ENCODE measurements around the gene CD300LF. TPM values are rescaled to one million over a fixed set of nuclear protein-coding genes. Genes with fewer than 3 reads are reported as not detected.

Gene CD300LF
- total RNA-seq, 6 experiments from 2014 or later: 0.44 to 2.6 (median 0.74) TPM; not detected in 1

- TF ChIP-seq CTCF (IDR thresholded peaks at IDR 0.05) (no peak), POLR2A (IDR thresholded peaks at IDR 0.05) (no peak)
- H3K9me3 ChIP-seq: no peaks in the 10 kb centered on the region
- H3K27ac ChIP-seq: no peak overlapping the region
- ATAC-seq (no peak), DNase-seq (no peak)
- H3K4me1 ChIP-seq: peaks cover 0 to 25% (median 10%) of the 10 kb centered on the region in 4 donors
- H3K4me3 ChIP-seq: no peak overlapping the region
- no peaks in the 10 kb centered on the region for H3K36me3 ChIP-seq
- intact Hi-C loops (cut with DNase I): loop anchor here in 1 of 2 donors (5.0 to 10.0 kb wide), 2 partner anchors 47 to 125 kb away; no protein-coding TSS in a partner anchor
- H3K27me3 ChIP-seq: no peaks in the 10 kb centered on the region
- WGBS (ENCODE audit: insufficient coverage, low coverage, low lambda C conversion rate, missing lambda C conversion rate): 72% methylated on average over 4 of the region's 6 CpGs
These were observed 27.4 kb upstream of the CD300LF start for GRCh38 chr17:74740173-74740572.

- WGBS (ENCODE audit: insufficient coverage, low coverage, low lambda C conversion rate, missing lambda C conversion rate): 67% methylated on average over 10 of the region's 12 CpGs
- no peak overlapping the region for H3K4me3 ChIP-seq
- H3K27me3 ChIP-seq: no peaks in the 10 kb centered on the region
- intact Hi-C loops (cut with DNase I): no loop called here
- no peak overlapping the region for H3K27ac ChIP-seq
- DNase-seq (no peak), ATAC-seq (no peak)
- H3K4me1 ChIP-seq: peaks cover 0 to 20% (median 7%) of the 10 kb centered on the region in 4 donors
- no peaks in the 10 kb centered on the region for H3K36me3 ChIP-seq
- H3K9me3 ChIP-seq: no peaks in the 10 kb centered on the region
- TF ChIP-seq CTCF (IDR thresholded peaks at IDR 0.05): no peak
- TF ChIP-seq POLR2A (IDR thresholded peaks at IDR 0.05): no peak
These were observed 26.6 kb upstream of the CD300LF start for GRCh38 chr17:74739227-74739831.

DNA sequence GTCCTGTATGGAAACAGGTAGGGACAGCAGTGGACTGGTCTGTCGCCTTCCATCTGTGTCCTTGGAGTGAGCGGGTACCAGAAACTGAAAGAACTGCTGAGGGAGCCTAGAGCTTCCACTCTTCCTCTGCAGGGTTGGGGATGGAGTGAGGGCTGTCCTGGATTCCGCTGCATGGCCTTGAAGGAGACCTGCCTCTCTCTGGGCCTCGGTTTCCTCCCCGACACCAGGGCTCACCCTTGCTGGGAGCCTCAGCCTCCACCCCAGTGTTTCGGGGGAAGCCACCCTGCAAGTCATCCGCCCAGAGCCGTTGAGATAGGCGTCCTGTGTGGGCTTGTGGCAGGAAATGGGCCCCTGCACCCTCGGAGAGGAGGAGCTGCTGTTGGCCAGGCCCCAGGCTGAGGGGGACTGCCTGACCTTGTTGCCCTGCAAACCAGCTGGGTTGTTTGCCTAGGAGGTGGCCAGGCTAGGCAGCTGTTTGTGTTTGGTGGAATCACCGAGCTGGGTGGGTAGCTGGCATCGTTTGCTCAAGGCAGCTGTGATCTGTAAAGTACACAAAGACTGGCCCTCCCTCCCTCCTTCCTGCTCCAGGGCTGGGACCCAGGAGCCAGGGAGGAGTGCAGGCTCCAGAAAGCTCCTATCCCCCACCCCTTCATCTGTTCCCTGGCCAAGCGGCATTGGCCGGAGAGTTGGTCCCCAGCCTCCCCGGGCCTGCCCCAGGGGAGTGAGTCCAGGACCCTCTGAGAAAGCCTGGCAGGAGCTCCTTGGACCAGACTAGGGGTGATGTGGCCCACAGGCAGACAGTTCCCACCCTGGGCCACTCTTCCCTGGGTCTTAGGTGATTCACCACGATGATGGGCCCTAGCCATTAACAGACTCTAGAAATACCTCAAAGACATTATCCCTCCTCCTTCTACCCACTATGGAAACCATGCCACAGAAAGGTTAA, 25.6 kb upstream of the CD300LF start:
- no peak for TF ChIP-seq CTCF (IDR thresholded peaks at IDR 0.05)
- TF ChIP-seq POLR2A (IDR thresholded peaks at IDR 0.05): no peak
- Histone ChIP-seq H3K4me3 (peak overlapping the region; percentile 46 to 82 (median 66)), H3K36me3 (no peaks in the 10 kb centered on the region), H3K4me1 (peaks cover 0 to 20% (median 7%) of the 10 kb centered on the region in 4 donors), H3K9me3 (no peaks in the 10 kb centered on the region), H3K27ac (peak overlapping the region in 2 of 3 donors; percentile 88 to 89), H3K27me3 (no peaks in the 10 kb centered on the region)
- DNase-seq (peak in 1 of 3 donors; percentile 71), ATAC-seq (peak in 2 of 4 donors; percentile 1 to 6)
- intact Hi-C loops (cut with DNase I): no loop called here
- 35% methylated on average over 2 of the region's 16 CpGs for WGBS (ENCODE audit: insufficient coverage, low coverage, low lambda C conversion rate, missing lambda C conversion rate)

GRCh38 chr17:74737299-74738050, 24.8 kb upstream of the CD300LF start:
- DNase-seq (peak in 2 of 3 donors; percentile 52 to 78), ATAC-seq (peak; percentile 38 to 55 (median 46))
- Histone ChIP-seq H3K36me3 (no peaks in the 10 kb centered on the region), H3K27me3 (no peaks in the 10 kb centered on the region), H3K27ac (peak overlapping the region; percentile 81 to 89 (median 88)), H3K4me1 (peaks cover 0 to 20% (median 7%) of the 10 kb centered on the region in 4 donors), H3K4me3 (peak overlapping the region; percentile 46 to 82 (median 66)), H3K9me3 (no peaks in the 10 kb centered on the region)
- TF ChIP-seq CTCF (IDR thresholded peaks at IDR 0.05): peak; percentile 34 to 45 (median 40)
- no peak for TF ChIP-seq POLR2A (IDR thresholded peaks at IDR 0.05)
- 12% methylated on average over 8 of the region's 38 CpGs for WGBS (ENCODE audit: insufficient coverage, low coverage, low lambda C conversion rate, missing lambda C conversion rate)
- intact Hi-C loops (cut with DNase I): no loop called here
